GM18526 (cell line): ENCODE results near the gene METTL5.

Experiments used
- POLR2A ChIP-seq: IDR thresholded peaks from 3 replicates; pipeline ENCODE4 v1.6.1; 2011; ENCODE audit not compliant: insufficient read length; ENCODE audit errors: extremely low read depth

The METTL5 gene

DNA sequence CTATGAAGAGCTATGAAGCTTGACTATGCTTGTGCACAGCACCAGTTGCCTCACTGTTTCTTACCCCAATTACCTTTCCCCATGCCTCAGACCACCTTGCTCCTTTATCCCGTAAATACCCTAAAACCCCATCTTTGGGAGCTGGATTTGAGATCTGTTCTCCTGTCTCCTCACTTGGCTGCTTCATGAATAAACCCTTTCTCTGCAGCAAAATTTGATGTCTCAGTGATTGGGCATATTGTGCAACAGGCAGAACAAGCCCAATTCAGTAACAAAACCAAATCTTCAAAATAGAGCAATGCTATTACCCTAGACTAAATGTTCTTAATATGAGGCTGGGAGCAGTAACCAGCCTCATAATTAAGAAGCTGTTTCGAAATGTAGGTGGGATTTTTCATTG lies 29.5 kb downstream of the METTL5 start:
- TF ChIP-seq POLR2A: no peak

DNA sequence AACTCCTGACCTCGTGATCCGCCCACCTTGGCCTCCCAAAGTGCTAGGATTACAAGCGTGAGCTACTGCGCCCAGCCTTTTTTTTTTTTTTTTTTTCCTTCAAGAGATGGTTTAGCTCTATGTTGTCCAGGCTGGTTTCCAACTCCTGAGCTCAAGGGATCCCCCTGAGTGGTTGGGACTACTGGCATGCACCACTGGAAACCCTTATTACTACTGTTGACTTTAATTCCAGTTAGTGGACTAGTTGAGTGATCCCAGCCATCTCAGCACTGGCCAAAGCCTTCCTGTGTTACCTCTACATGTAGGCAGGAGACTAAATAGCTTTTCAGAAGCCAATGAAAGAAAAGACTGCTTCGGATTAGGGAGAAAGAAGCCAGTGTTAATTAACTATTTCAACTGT lies 34.1 kb downstream of the METTL5 start:
- no peak for TF ChIP-seq POLR2A

DNA sequence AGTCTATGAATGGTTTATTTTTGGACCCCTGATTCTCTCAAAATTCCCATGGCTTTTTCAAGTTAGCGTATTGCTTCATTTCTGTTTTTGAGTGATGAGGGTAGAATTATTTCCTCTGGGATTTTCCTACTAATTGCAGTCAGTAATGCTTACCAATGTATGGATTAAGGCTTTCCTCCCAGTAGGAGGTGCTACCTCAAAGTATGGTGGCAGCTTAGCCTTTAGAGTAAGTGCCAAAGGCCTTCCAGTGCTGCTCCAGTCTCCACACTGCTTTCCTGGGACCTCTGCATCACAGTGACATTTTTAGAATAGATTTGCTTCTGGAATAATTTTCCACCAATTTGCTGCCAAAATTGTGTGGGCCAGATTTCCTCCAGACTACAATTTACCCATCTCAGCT lies 42.2 kb downstream of the METTL5 start:
- TF ChIP-seq POLR2A: no peak

DNA sequence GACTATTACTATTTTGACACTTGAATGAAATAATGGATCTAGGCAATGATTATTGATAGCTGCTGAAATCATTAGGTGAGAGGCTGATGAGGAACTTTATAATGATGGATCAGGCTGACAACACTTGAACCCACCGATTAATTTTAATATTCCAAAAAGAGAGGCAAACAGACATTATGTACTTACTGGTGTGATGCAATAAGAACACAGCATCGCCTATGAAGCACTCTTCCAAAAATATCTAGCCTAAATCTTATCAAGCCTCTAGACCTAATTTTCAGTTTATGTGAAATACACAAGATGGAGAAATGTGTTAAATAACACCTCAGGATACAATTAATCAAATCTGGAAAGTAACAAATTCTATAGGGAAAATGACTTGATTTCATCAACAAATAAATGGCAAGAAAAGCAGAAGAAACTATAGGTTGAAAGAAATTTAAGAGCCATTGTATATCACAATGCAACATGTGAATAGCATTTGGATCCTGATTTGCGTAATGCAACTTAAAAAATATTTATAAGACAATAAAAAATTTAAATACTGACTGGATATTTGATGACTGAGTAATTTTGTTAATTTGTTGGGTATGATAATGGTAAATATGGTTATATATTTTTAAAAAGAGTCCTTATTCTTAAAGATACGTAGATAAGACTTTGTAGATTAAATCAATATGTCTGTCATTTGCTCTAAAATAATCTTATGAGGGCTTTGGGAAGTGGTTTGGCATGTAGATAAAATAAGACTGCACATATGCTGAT lies 43.3 kb downstream of the METTL5 start:
- TF ChIP-seq POLR2A: no peak

DNA sequence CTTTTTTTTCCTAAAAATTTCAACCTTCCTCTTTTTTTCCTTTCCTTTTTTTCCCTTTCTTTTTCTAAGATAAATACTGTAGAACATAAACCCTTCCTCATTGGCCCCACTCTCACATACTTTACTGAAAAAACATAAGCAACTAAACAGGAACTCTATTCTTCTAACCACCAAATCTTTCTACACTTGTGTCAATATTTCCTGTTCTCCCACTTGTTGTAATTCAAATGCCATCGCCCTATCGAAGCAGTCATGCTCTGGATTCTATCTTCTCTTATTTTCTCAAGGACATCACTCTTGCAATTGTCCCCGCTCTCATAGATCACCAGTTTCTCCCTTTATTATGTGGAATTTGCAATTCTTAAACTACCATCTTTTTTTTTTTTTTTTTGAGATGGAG lies 46.3 kb downstream of the METTL5 start:
- no peak for TF ChIP-seq POLR2A

DNA sequence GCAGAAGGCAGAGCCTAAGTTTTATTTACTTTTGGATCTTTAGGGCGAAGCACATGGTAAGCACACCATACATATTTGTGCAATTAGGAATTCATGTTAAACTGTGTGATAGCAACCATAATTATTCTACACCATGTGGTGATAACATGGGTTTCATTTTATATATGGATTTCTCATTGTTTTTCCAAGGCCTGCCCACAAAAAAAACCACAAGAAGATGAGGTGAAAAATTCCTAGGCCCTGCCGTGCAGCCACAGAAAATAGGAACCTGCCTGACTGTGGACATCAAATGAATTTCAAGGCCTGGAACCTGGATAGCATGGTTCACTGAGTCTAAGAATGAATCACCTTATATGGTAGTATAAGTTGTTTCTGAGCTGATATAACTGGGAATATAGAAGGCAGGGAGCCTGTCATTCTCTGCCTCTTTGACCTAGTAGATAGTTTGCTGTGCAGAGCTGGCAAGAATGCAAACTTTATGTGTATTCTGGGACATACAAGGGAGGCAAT lies 48.4 kb downstream of the METTL5 start:
- TF ChIP-seq POLR2A: no peak

DNA sequence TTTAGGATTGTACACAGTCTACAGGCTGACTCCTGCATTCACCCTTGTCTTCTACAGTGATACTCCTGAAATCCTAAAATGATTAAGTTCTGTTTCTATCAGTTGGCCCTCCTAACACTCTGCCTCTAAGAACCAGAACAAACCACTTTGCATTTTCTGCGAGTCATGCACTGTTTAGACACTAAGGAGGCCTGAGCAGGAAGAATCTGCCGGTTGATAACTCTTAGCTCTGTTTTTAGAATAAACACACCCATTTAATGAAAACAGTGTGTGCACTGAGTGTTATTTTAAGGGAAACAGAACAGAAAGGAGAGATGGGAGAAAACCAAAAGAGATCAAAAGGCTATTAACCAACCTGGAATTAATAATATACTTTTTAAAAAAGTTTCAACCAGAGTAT lies 48.9 kb downstream of the METTL5 start:
- TF ChIP-seq POLR2A: no peak

DNA sequence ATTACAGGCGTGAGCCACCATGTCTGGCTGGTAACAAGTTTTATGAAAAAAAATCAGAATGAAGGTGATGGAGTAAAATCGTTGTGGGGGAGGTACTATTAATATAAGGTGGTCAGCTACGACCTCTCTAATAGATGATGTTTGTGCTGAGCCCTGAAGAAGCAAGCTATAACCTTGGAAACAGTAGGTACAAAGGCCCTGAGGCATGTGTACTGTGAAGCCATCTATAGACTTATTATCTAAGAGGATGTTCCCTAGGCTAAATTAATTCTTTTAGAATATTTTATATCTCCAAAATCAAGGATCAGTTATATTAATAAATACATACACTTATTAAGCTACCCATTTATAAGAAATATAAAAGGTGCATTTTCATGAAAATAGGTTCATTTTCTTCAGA lies 49.4 kb downstream of the METTL5 start:
- no peak for TF ChIP-seq POLR2A

DNA sequence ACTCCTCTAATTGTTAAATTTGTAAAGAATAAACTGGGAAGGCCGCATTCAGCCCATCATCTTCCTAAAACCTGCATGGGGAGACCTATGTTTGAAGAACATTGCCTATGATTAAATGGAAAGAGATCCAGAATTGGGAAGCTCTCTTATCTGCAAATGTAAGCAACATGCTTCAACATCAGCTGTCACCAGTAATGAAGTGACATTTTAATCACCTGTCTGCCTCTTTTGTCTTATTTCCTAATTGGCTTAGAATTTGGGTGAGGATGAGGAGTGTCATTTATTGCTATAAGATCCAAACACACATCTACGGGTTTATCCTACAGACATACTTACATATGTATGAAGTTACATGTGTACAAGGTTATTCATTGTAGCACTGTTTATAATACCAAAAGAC lies 52.1 kb downstream of the METTL5 start:
- no peak for TF ChIP-seq POLR2A

DNA sequence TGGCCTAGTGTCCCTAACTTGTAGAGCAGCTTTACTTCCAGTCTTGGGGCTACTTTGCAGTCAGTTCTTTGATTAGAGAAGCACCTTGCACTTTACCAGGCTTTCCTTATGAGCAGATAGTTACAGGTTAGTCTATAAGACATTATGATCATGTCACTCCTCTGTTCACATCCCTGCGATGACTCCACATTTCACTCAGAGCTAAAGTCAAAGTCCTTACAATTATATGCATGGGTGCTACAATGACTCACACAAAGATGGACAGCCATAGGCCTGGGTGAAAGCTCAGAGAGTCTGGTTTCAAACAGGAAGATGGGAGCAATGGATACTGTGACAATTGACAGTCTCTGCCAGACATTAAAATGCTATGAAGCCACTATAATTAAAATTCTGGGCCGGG lies 53.1 kb downstream of the METTL5 start:
- no peak for TF ChIP-seq POLR2A

DNA sequence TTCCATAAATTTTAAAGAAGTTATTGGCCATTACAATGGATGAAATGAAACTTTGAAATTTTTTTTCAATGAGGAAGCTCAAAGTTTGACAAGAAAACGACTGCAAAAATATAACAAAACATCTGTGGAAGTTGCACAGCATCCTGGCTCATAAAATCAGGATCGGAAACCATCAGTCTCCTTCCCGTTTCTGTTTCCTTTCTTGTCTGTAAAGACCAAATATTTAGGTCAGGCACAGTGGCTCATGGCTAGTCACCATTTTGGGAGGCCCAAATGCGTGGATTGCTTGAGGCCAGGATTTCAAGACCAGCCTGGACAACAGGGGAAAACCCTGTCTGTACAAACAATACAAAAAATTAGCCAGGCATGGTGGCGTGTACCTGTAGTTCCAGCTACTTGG lies 53.7 kb downstream of the METTL5 start:
- no peak for TF ChIP-seq POLR2A

DNA sequence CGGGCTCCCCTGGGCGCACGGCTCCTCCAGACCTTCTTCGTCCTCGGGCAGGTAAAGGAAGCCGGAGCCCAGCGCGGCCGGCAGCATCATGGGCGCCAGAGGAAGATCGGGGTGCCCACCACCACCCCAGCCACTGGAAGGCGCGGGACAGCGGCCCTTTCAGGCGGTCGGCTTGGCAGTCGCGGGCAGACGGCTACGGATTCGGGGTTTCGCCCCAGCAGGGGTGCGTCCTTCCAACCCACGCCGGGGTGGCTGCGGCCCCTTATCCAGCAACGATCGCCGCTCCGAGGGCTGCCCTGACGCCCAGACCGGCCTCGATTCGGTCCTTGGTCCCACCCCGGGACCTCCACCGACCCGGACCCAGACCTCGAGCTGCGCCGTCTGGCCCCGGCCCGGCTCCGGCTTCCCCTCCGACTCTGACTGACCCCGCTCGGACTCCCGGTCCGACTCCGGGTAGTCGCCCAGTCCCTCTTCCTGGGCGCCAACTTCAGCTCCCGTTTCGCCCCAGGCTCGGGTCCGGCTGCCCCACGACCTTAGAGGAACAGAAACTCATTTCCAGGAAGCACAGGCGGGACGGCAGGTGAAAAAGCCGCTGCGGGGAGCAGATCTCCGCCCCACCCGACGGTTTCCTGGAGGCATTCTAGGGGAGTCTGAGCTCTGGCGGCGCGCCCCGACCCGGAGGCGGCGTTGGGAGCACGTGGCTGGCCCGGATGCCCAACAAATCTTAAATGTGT lies 56.3 kb downstream of the METTL5 start:
- no peak for TF ChIP-seq POLR2A

DNA sequence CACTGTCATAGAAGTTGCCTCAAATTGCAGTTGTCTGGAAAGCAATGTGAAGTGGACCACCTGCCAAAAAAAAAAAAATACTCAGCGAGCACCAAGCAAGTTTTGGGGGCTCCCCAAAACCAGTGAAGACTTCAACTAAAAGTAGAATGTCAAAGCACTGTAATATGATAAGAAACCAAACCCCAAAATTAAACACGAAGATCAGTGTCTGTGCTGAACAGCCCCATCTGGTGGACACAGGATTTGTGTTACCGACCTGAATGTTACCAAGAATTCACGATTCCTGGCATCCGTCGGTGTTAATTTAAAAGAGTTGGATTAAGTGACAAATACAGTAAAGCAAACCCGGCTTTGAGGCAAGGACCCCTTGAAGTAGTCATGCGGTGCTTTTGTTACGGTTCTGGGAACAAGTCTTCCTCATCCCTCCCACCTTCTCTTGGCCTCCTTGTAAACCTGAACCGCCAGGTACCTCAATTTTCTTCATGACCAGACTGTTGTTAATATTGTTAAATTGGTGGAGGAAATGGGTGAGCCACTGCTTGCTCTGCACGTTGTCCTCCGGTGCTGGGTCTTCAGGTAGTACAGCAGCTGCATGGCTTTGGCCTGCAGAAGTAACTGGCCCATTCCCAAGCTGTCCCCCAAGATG lies 57.3 kb downstream of the METTL5 start:
- no peak for TF ChIP-seq POLR2A

DNA sequence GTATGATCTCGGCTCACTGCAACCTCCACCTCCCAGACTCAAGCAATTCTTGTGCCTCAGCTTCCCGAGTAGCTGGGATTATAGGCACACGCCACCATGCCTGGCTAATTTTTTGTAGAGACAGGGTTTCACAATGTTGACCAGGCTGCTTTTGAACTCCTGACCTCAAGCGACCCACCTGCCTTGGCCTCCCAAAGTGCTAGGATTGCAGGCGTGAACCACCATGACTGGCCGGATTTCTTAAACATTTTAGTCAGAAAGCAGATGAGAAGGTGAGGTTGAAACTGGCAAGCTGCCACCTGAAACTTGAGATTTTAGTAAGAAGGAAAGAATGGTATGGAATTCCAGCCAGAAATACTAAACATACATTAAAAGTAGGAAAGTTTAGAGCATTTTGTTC lies 59.2 kb downstream of the METTL5 start:
- TF ChIP-seq POLR2A: no peak

DNA sequence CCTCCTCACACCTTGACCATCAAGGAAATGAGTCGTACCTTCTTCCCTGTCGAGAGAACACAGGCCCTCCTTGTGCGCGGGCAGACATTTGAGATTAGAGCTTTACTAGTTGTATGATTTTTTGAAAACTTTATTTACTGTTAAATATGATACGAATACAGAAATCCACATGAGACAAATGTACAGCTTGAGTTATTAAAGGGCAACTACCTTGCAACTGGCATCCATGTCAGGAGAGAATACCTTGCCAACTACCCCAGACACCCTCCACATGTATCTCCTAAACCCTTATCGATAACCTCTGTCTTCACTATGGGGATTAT lies 62.8 kb downstream of the METTL5 start:
- no peak for TF ChIP-seq POLR2A
